ENCODE data around the gene PTPRN. TPM values are rescaled to one million over a fixed set of nuclear protein-coding genes. Genes with fewer than 3 reads are reported as not detected.

PTPRN gene
- polyA plus RNA-seq, 1 donor (not counting 4 experiments of a cell fraction or from before 2014, with no cell fraction given) = not detected

DNA sequence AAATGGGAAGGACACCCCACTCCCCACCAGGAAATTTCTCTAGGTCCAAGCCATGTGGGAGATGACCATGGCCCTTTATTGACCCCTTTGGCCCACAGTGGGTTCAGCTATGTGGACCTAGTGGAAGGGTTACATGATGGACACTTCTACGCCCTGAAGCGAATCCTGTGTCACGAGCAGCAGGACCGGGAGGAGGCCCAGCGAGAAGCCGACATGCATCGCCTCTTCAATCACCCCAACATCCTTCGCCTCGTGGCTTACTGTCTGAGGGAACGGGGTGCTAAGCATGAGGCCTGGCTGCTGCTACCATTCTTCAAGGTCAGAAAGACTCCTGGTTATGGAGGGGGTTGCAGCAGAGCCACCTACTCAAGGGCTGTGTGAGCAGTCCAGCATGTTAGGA is 62.6 kb downstream of the PTPRN start:
- H3K4me1 ChIP-seq (ENCODE audit: control insufficient read depth, extremely low read depth, insufficient read depth, low read length) = peaks cover 58% of the 10 kb centered on the region
- no peak overlapping the region for H3K9ac ChIP-seq (ENCODE audit: control insufficient read depth, extremely low read depth, insufficient read depth, low read length)
- dilution Hi-C loops (cut with MboI; ENCODE audit: extremely low pct_ligation_motif_present, low sequenced_read_pairs) = no loop called here
- FAIRE-seq (no peak), DNase-seq (ENCODE audit: low read depth, low spot score) (no peak)
- H3K27ac ChIP-seq (ENCODE audit: control insufficient read depth, insufficient read depth, low read length) = no peak overlapping the region
- H3K9me1 ChIP-seq (ENCODE audit: control insufficient read depth, extremely low read depth, insufficient read depth, low read length) = no peaks in the 10 kb centered on the region
- H3K27me3 ChIP-seq (ENCODE audit: control insufficient read depth, extremely low read depth, insufficient read depth, low read length) = no peaks in the 10 kb centered on the region
- H4K20me1 ChIP-seq (ENCODE audit: control insufficient read depth, extremely low read depth, insufficient read depth, low read length) = peaks cover 5% of the 10 kb centered on the region
- peak overlapping the region; percentile 98 for H3K4me2 ChIP-seq (ENCODE audit: control insufficient read depth, extremely low read depth, insufficient read depth, low read depth, low read length)
- no peaks in the 10 kb centered on the region for H3K9me3 ChIP-seq (ENCODE audit: control insufficient read depth, low read depth, low read length)
- TF ChIP-seq EZH2 (IDR thresholded peaks at IDR 0.05; ENCODE audit: low read length) = no peak
- TF ChIP-seq, protein P1, sequence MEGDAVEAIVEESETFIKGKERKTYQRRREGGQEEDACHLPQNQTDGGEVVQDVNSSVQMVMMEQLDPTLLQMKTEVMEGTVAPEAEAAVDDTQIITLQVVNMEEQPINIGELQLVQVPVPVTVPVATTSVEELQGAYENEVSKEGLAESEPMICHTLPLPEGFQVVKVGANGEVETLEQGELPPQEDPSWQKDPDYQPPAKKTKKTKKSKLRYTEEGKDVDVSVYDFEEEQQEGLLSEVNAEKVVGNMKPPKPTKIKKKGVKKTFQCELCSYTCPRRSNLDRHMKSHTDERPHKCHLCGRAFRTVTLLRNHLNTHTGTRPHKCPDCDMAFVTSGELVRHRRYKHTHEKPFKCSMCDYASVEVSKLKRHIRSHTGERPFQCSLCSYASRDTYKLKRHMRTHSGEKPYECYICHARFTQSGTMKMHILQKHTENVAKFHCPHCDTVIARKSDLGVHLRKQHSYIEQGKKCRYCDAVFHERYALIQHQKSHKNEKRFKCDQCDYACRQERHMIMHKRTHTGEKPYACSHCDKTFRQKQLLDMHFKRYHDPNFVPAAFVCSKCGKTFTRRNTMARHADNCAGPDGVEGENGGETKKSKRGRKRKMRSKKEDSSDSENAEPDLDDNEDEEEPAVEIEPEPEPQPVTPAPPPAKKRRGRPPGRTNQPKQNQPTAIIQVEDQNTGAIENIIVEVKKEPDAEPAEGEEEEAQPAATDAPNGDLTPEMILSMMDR (optimal IDR thresholded peaks at IDR 0.05 in 1 of 3, IDR thresholded peaks at IDR 0.05 in 1 of 3, conservative IDR thresholded peaks at IDR 0.05 in 1 of 3; ENCODE audit: extremely low read depth in 1 of 3, insufficient read depth in 2 of 3, low read length in 3 of 3) = no peak
- H3K36me3 ChIP-seq (ENCODE audit: control insufficient read depth in 2 of 2, extremely low read depth in 1 of 2, insufficient read depth in 2 of 2, low read length in 2 of 2) = peaks cover 26 to 32% of the 10 kb centered on the region in 2 experiments
- no peak overlapping the region for H2AFZ ChIP-seq (ENCODE audit: control insufficient read depth, low read length)
- H3K4me3 ChIP-seq (ENCODE audit: control insufficient read depth in 2 of 3, extremely low read depth in 1 of 3, insufficient read depth in 2 of 3, low read depth in 1 of 3, low read length in 3 of 3) = no peak overlapping the region
- H3K79me2 ChIP-seq (ENCODE audit: control insufficient read depth, insufficient read depth, low read length) = peaks cover 39% of the 10 kb centered on the region

DNA sequence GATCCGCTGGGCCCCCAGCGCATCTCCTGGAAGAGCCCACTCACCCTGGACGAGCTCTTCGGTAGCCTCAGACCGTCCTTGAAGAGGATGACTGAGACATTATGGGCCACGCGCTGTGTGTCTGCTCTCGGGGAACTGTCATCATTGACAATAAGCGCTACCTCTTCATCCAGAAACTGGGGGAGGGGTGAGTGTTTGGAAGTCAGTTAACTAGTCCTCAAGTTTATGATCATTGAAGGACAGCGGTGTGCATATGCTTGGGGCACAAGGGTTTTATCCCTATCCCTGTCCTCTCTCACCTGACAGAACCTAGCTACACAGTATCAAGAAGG is 63.3 kb downstream of the PTPRN start:
- H2AFZ ChIP-seq (ENCODE audit: control insufficient read depth, low read length) = no peak overlapping the region
- H3K79me2 ChIP-seq (ENCODE audit: control insufficient read depth, insufficient read depth, low read length) = peaks cover 32% of the 10 kb centered on the region
- peak overlapping the region; percentile 72 to 94 (median 92) for H3K4me3 ChIP-seq (ENCODE audit: control insufficient read depth in 2 of 3, extremely low read depth in 1 of 3, insufficient read depth in 2 of 3, low read depth in 1 of 3, low read length in 3 of 3)
- H3K9me3 ChIP-seq (ENCODE audit: control insufficient read depth, low read depth, low read length) = no peaks in the 10 kb centered on the region
- peak overlapping the region; percentile 91 for H3K27ac ChIP-seq (ENCODE audit: control insufficient read depth, insufficient read depth, low read length)
- H3K9me1 ChIP-seq (ENCODE audit: control insufficient read depth, extremely low read depth, insufficient read depth, low read length) = no peaks in the 10 kb centered on the region
- no peak for TF ChIP-seq EZH2 (IDR thresholded peaks at IDR 0.05; ENCODE audit: low read length)
- TF ChIP-seq, protein P1 (optimal IDR thresholded peaks at IDR 0.05 in 1 of 3, IDR thresholded peaks at IDR 0.05 in 1 of 3, conservative IDR thresholded peaks at IDR 0.05 in 1 of 3; ENCODE audit: extremely low read depth in 1 of 3, insufficient read depth in 2 of 3, low read length in 3 of 3) = no peak
- H4K20me1 ChIP-seq (ENCODE audit: control insufficient read depth, extremely low read depth, insufficient read depth, low read length) = peaks cover 5% of the 10 kb centered on the region
- peak; percentile 9 for FAIRE-seq
- dilution Hi-C loops (cut with MboI; ENCODE audit: extremely low pct_ligation_motif_present, low sequenced_read_pairs) = no loop called here
- H3K4me1 ChIP-seq (ENCODE audit: control insufficient read depth, extremely low read depth, insufficient read depth, low read length) = peaks cover 51% of the 10 kb centered on the region
- no peak for DNase-seq (ENCODE audit: low read depth, low spot score)
- no peaks in the 10 kb centered on the region for H3K27me3 ChIP-seq (ENCODE audit: control insufficient read depth, extremely low read depth, insufficient read depth, low read length)
- H3K4me2 ChIP-seq (ENCODE audit: control insufficient read depth, extremely low read depth, insufficient read depth, low read depth, low read length) = peak overlapping the region; percentile 98
- H3K36me3 ChIP-seq (ENCODE audit: control insufficient read depth in 2 of 2, extremely low read depth in 1 of 2, insufficient read depth in 2 of 2, low read length in 2 of 2) = peaks cover 20 to 25% of the 10 kb centered on the region in 2 experiments
- peak overlapping the region; percentile 94 for H3K9ac ChIP-seq (ENCODE audit: control insufficient read depth, extremely low read depth, insufficient read depth, low read length)

Data from keratinocyte (primary cell).